ENCODE data around the gene CCDC171. TPM values are rescaled to one million over a fixed set of nuclear protein-coding genes. Genes with fewer than 3 reads are reported as not detected.

CCDC171 gene
- total and polyA plus RNA-seq, 3 donors from 2014 or later: 13.2 to 30.2 (median 21.4) TPM

- H3K9me3 ChIP-seq: no peaks in the 10 kb centered on the region
- no peak overlapping the region for H3K4me3 ChIP-seq
- no peak for DNase-seq
- TF ChIP-seq POLR2A (IDR thresholded peaks at IDR 0.05): no peak
- TF ChIP-seq CTCF (IDR thresholded peaks at IDR 0.05): no peak
- H3K36me3 ChIP-seq (ENCODE audit: low read depth, missing control alignments): no peaks in the 10 kb centered on the region
- 61 to 71% methylated on average over 2 of the region's 2 CpGs for WGBS, 2 donors
- H3K4me1 ChIP-seq: no peaks in the 10 kb centered on the region
- no peak overlapping the region for H3K27ac ChIP-seq
- intact Hi-C loops (cut with DNase I; ENCODE audit: low total_unique reads): no loop called here
- H3K27me3 ChIP-seq: no peaks in the 10 kb centered on the region
These were observed 314.5 kb downstream of the CCDC171 start for GRCh38 chr9:15867334-15867733.

GRCh38 chr9:15867988-15868387, 315.1 kb downstream of the CCDC171 start:
- Histone ChIP-seq H3K9me3 (no peaks in the 10 kb centered on the region), H3K4me3 (no peak overlapping the region), H3K4me1 (no peaks in the 10 kb centered on the region), H3K36me3 (ENCODE audit: low read depth, missing control alignments) (no peaks in the 10 kb centered on the region), H3K27ac (no peak overlapping the region), H3K27me3 (no peaks in the 10 kb centered on the region)
- TF ChIP-seq POLR2A (IDR thresholded peaks at IDR 0.05): no peak
- TF ChIP-seq CTCF (IDR thresholded peaks at IDR 0.05): no peak
- intact Hi-C loops (cut with DNase I; ENCODE audit: low total_unique reads): no loop called here
- DNase-seq: no peak

GRCh38 chr9:15873573-15874177, 320.8 kb downstream of the CCDC171 start:
- H3K9me3 ChIP-seq: no peaks in the 10 kb centered on the region
- no peak overlapping the region for H3K27ac ChIP-seq
- 24 to 27% methylated on average over 2 of the region's 2 CpGs for WGBS, 2 donors
- H3K27me3 ChIP-seq: no peaks in the 10 kb centered on the region
- TF ChIP-seq POLR2A (IDR thresholded peaks at IDR 0.05) (no peak), CTCF (IDR thresholded peaks at IDR 0.05) (peak; percentile 58 to 69 (median 67))
- no peaks in the 10 kb centered on the region for H3K36me3 ChIP-seq (ENCODE audit: low read depth, missing control alignments)
- intact Hi-C loops (cut with DNase I; ENCODE audit: low total_unique reads): no loop called here
- no peaks in the 10 kb centered on the region for H3K4me1 ChIP-seq
- H3K4me3 ChIP-seq: no peak overlapping the region
- DNase-seq: no peak

- no peaks in the 10 kb centered on the region for H3K36me3 ChIP-seq (ENCODE audit: low read depth, missing control alignments)
- H3K4me1 ChIP-seq: no peaks in the 10 kb centered on the region
- no peak overlapping the region for H3K4me3 ChIP-seq
- H3K27me3 ChIP-seq: no peaks in the 10 kb centered on the region
- DNase-seq: no peak
- intact Hi-C loops (cut with DNase I; ENCODE audit: low total_unique reads): no loop called here
- no peaks in the 10 kb centered on the region for H3K9me3 ChIP-seq
- no peak overlapping the region for H3K27ac ChIP-seq
- WGBS, 2 donors: 74 to 80% methylated on average over 4 of the region's 4 CpGs
- TF ChIP-seq POLR2A (IDR thresholded peaks at IDR 0.05) (no peak), CTCF (IDR thresholded peaks at IDR 0.05) (no peak)
These were observed 329.5 kb downstream of the CCDC171 start for GRCh38 chr9:15882328-15882727.

- intact Hi-C loops (cut with DNase I; ENCODE audit: low total_unique reads): no loop called here
- TF ChIP-seq POLR2A (IDR thresholded peaks at IDR 0.05) (no peak), CTCF (IDR thresholded peaks at IDR 0.05) (no peak)
- no peak for DNase-seq
- Histone ChIP-seq H3K4me1 (no peaks in the 10 kb centered on the region), H3K9me3 (no peaks in the 10 kb centered on the region), H3K27ac (no peak overlapping the region), H3K27me3 (no peaks in the 10 kb centered on the region), H3K4me3 (no peak overlapping the region), H3K36me3 (ENCODE audit: low read depth, missing control alignments) (no peaks in the 10 kb centered on the region)
- 93 to 97% methylated on average over 3 of the region's 3 CpGs for WGBS, 2 donors
These were observed 330.0 kb downstream of the CCDC171 start for GRCh38 chr9:15882883-15883282.
